HEK293 (cell line): ENCODE data around the gene GUSB.
"Not testable (repeated sequence)": the region's sequence is repeated elsewhere in the genome, so short reads cannot be mapped to it uniquely, and the experiment has no call there.

Experiments
- CTCF ChIA-PET: fragments of 350-600 bp; formaldehyde crosslinking; extraction: SDS; loops from one replicate; lab custom pipeline; 2021; ENCODE audit warnings: antibody characterized with exemption; lab: Yijun Ruan, JAX
- POLR2A ChIA-PET: fragments of 300-600 bp; formaldehyde crosslinking; extraction: SDS; loops from one replicate; lab custom pipeline; 2020; ENCODE audit warnings: antibody characterized with exemption, inconsistent platforms; lab: Yijun Ruan, JAX
- H3K27ac ChIP-seq: fragments of 200-500 bp; sonication (Bioruptor generic); 2 replicates; pipeline ENCODE4 v1.5.1; 2014; ENCODE audit warnings: low read depth, low read length, control low read depth, inconsistent platforms; ENCODE audit errors: extremely low read depth
- H3K36me3 ChIP-seq, 2 experiments: fragments of 200-500 bp in 1 of 2; sonication (Bioruptor generic) in 1 of 2; 1 replicate in 1 of 2; 2 replicates in 1 of 2; pipeline ENCODE4 v1.5.1; 2014 to 2017; ENCODE audit warnings: inconsistent platforms in 2 of 2, low read length in 2 of 2; ENCODE audit not compliant: control insufficient read depth in 2 of 2, insufficient read depth in 1 of 2
- H3K4me1 ChIP-seq: fragments of 200-500 bp; sonication (Bioruptor generic); 2 replicates; pipeline ENCODE4 v1.5.1; 2014; ENCODE audit warnings: mild to moderate bottlenecking, low read length, inconsistent platforms; ENCODE audit not compliant: control insufficient read depth, insufficient read depth
- H3K4me3 ChIP-seq: 2 replicates; pipeline ENCODE4 v1.5.1; 2011; ENCODE audit warnings: low read depth, mild to moderate bottlenecking, control low read depth, low read length, moderate library complexity
- H3K9me3 ChIP-seq: fragments of 200-500 bp; sonication (Bioruptor generic); 2 replicates; pipeline ENCODE4 v1.5.1; 2014; ENCODE audit warnings: low read depth, low read length, inconsistent platforms; ENCODE audit not compliant: control insufficient read depth, insufficient read depth
- HOXA7 ChIP-seq: sonication (generic); formaldehyde crosslinking; IDR thresholded peaks from 2 replicates; pipeline ENCODE4 v1.8.1; 2022; ENCODE audit warnings: missing genetic modification reagents, borderline replicate concordance
- HOXC10 ChIP-seq: sonication (generic); formaldehyde crosslinking; IDR thresholded peaks from 2 replicates; pipeline ENCODE4 v1.8.1; 2023; ENCODE audit warnings: mild to moderate bottlenecking, missing genetic modification reagents
- MZF1 ChIP-seq: fragments of 450-650 bp; formaldehyde crosslinking; IDR thresholded peaks from 2 replicates; pipeline ENCODE4 v1.5.1; 2017; ENCODE audit warnings: missing biosample characterization, missing genetic modification characterization, borderline replicate concordance
- PBX3 ChIP-seq: sonication (generic); formaldehyde crosslinking; IDR thresholded peaks from 2 replicates; pipeline ENCODE4 v1.8.1; 2022; ENCODE audit warnings: mild to moderate bottlenecking, moderate library complexity, missing genetic modification reagents
- SP7 ChIP-seq: fragments of 450-650 bp; formaldehyde crosslinking; IDR thresholded peaks from 2 replicates; pipeline ENCODE4 v1.5.1; 2016; ENCODE audit warnings: missing biosample characterization, missing genetic modification characterization
- ZNF114 ChIP-seq: fragments of 450-650 bp; formaldehyde crosslinking; IDR thresholded peaks from 2 replicates; pipeline ENCODE4 v1.5.0; 2017; ENCODE audit warnings: missing biosample characterization, missing genetic modification characterization
- ZNF121 ChIP-seq: fragments of 450-650 bp; formaldehyde crosslinking; IDR thresholded peaks from 2 replicates; pipeline ENCODE4 v1.5.1; 2016; ENCODE audit warnings: missing biosample characterization, missing genetic modification characterization
- ZNF214 ChIP-seq: fragments of 450-650 bp; formaldehyde crosslinking; IDR thresholded peaks from 2 replicates; pipeline ENCODE4 v1.5.1; 2017; ENCODE audit warnings: missing biosample characterization, mild to moderate bottlenecking, missing genetic modification characterization, borderline replicate concordance
- ZNF341 ChIP-seq: fragments of 450-650 bp; formaldehyde crosslinking; IDR thresholded peaks from 2 replicates; pipeline ENCODE4; 2016; ENCODE audit warnings: low read depth, missing biosample characterization, missing genetic modification characterization
- ZNF530 ChIP-seq: fragments of 450-650 bp; formaldehyde crosslinking; IDR thresholded peaks from 2 replicates; pipeline ENCODE4 v1.5.1; 2016; ENCODE audit warnings: low read depth, missing biosample characterization, missing genetic modification characterization
- ZNF610 ChIP-seq: fragments of 450-650 bp; formaldehyde crosslinking; IDR thresholded peaks from 2 replicates; pipeline ENCODE4 v1.5.1; 2016; ENCODE audit warnings: missing biosample characterization, missing genetic modification characterization, borderline replicate concordance
- ZNF621 ChIP-seq: fragments of 450-650 bp; formaldehyde crosslinking; IDR thresholded peaks from 2 replicates; pipeline ENCODE4 v1.5.1; 2017; ENCODE audit warnings: missing biosample characterization, missing genetic modification characterization
- ZNF654 ChIP-seq: fragments of 450-650 bp; formaldehyde crosslinking; IDR thresholded peaks from 2 replicates; pipeline ENCODE4 v1.5.1; 2016; ENCODE audit warnings: low read depth, missing biosample characterization, missing genetic modification characterization
- ZNF670 ChIP-seq: fragments of 450-650 bp; formaldehyde crosslinking; IDR thresholded peaks from 2 replicates; pipeline ENCODE4 v1.5.1; 2016; ENCODE audit warnings: missing biosample characterization, missing genetic modification characterization, low read depth
- TF ChIP-seq, protein P1 (sequence below): fragments of 450-650 bp; formaldehyde crosslinking; IDR thresholded peaks from 2 replicates; pipeline ENCODE4; 2016; ENCODE audit warnings: missing biosample characterization, missing genetic modification characterization
- TF ChIP-seq, protein P2 (sequence below): fragments of 450-650 bp; formaldehyde crosslinking; IDR thresholded peaks from 2 replicates; pipeline ENCODE4 v1.5.1; 2016; ENCODE audit warnings: missing biosample characterization, missing genetic modification characterization
- TF ChIP-seq, protein P3 (sequence below): fragments of 450-650 bp; formaldehyde crosslinking; IDR thresholded peaks from 2 replicates; pipeline ENCODE4 v1.5.1; 2016; ENCODE audit warnings: missing biosample characterization, missing genetic modification characterization

Gene GUSB

DNA sequence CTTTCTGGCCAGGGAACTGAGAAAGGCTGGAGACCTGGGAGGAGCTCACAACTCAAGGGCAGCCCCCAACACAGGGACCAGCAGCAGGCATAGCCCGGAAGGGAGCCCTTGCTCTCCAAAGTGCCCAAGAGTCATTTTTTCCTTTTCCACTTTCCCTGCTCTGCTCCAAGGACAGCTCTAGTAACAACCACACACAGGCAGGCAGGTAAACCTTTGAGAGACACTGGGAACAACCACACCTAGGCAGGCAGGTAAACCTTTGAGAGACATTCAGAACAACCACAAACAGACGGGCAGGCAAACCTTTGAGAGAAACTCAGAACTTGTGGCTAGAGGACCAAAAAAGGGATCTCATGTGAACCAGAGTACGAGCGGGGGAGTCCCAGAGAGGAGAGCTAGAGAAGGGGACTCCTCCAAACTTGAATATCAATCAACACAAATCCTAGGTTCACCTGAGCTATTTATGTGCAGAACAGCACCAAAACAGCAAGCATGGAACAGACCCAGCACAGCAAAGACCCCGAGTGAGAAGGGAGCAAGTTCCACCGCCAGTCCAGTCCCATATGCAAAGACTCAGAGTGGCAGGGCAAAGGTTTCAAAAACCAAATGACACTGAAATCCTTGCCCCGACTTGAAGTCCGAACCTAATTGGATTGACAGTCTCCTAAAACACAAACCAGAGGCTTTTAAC, 33.6 kb upstream of the GUSB start (continued):
- TF ChIP-seq, protein P1, sequence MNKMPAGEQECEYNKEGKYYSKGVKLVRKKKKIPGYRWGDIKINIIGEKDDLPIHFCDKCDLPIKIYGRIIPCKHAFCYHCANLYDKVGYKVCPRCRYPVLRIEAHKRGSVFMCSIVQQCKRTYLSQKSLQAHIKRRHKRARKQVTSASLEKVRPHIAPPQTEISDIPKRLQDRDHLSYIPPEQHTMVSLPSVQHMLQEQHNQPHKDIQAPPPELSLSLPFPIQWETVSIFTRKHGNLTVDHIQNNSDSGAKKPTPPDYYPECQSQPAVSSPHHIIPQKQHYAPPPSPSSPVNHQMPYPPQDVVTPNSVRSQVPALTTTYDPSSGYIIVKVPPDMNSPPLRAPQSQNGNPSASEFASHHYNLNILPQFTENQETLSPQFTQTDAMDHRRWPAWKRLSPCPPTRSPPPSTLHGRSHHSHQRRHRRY (tag by site-specific recombination) = no peak
- TF ChIP-seq MZF1 (tag by site-specific recombination) (no peak), SP7 (no peak), ZNF341 (tag by site-specific recombination) (no peak), ZNF214 (tag by site-specific recombination) (no peak), ZNF114 (tag by site-specific recombination) (no peak), ZNF610 (tag by site-specific recombination) (no peak)

DNA sequence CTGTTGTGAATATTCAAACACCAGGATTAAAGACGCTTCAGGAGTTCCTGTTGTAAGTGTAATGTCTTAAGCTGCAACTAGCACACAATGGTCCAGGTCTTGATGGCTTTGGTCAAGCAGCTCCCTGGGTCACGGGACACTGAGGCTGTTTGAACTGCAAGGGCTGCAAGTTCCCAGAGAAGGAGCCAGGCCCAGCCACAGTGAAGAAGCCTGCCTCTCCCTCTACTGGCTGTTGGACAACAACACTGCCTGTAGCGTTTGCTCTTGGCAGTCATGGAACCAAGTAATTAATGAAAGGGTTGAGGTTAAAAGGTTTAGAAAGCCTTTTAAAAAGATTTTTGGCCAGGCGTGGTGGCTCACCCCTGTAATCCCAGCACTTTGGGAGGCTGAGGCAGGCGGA, 31.9 kb upstream of the GUSB start:
- H3K36me3 ChIP-seq = no peaks in the 10 kb centered on the region
- no peaks in the 10 kb centered on the region for H3K4me1 ChIP-seq
- POLR2A ChIA-PET = interaction anchor here (0.5 kb wide), 1 partner anchor 55 kb away, joined by 4 read pairs; no protein-coding TSS in a partner anchor
- H3K4me3 ChIP-seq = no peak overlapping the region
- TF ChIP-seq HOXC10 (CRISPR knock-in tag) (no peak), MZF1 (tag by site-specific recombination) (no peak), ZNF654 (peak; percentile 45; the same call in 1 of the 2 replicates), HOXA7 (CRISPR knock-in tag) (no peak), ZNF621 (tag by site-specific recombination) (no peak)
- TF ChIP-seq, protein P2, sequence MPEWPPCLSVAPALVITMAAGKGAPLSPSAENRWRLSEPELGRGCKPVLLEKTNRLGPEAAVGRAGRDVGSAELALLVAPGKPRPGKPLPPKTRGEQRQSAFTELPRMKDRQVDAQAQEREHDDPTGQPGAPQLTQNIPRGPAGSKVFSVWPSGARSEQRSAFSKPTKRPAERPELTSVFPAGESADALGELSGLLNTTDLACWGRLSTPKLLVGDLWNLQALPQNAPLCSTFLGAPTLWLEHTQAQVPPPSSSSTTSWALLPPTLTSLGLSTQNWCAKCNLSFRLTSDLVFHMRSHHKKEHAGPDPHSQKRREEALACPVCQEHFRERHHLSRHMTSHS = no peak
- no peak overlapping the region for H3K27ac ChIP-seq
- H3K9me3 ChIP-seq = no peaks in the 10 kb centered on the region
- CTCF ChIA-PET = interaction anchor here (0.5 to 0.6 kb wide), 4 partner anchors 42 to 1063 kb away, joined by 3 read pairs; no protein-coding TSS in a partner anchor

- no peaks in the 10 kb centered on the region for H3K4me1 ChIP-seq
- no peak overlapping the region for H3K4me3 ChIP-seq
- TF ChIP-seq ZNF530 (tag by site-specific recombination) = no peak
- no peak for TF ChIP-seq ZNF121 (tag by site-specific recombination)
- TF ChIP-seq PBX3 (CRISPR knock-in tag) = no peak
- TF ChIP-seq, protein P3, sequence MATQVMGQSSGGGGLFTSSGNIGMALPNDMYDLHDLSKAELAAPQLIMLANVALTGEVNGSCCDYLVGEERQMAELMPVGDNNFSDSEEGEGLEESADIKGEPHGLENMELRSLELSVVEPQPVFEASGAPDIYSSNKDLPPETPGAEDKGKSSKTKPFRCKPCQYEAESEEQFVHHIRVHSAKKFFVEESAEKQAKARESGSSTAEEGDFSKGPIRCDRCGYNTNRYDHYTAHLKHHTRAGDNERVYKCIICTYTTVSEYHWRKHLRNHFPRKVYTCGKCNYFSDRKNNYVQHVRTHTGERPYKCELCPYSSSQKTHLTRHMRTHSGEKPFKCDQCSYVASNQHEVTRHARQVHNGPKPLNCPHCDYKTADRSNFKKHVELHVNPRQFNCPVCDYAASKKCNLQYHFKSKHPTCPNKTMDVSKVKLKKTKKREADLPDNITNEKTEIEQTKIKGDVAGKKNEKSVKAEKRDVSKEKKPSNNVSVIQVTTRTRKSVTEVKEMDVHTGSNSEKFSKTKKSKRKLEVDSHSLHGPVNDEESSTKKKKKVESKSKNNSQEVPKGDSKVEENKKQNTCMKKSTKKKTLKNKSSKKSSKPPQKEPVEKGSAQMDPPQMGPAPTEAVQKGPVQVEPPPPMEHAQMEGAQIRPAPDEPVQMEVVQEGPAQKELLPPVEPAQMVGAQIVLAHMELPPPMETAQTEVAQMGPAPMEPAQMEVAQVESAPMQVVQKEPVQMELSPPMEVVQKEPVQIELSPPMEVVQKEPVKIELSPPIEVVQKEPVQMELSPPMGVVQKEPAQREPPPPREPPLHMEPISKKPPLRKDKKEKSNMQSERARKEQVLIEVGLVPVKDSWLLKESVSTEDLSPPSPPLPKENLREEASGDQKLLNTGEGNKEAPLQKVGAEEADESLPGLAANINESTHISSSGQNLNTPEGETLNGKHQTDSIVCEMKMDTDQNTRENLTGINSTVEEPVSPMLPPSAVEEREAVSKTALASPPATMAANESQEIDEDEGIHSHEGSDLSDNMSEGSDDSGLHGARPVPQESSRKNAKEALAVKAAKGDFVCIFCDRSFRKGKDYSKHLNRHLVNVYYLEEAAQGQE (tag by site-specific recombination) = no peak
- TF ChIP-seq ZNF670 (tag by site-specific recombination) = no peak
- H3K27ac ChIP-seq = no peak overlapping the region
- no peaks in the 10 kb centered on the region for H3K9me3 ChIP-seq
- H3K36me3 ChIP-seq = no peaks in the 10 kb centered on the region
- ChIA-PET POLR2A (no interaction called here), CTCF (no interaction called here)
Observed at GRCh38 chr7:66007232-66007631, 25.2 kb upstream of the GUSB start.

DNA sequence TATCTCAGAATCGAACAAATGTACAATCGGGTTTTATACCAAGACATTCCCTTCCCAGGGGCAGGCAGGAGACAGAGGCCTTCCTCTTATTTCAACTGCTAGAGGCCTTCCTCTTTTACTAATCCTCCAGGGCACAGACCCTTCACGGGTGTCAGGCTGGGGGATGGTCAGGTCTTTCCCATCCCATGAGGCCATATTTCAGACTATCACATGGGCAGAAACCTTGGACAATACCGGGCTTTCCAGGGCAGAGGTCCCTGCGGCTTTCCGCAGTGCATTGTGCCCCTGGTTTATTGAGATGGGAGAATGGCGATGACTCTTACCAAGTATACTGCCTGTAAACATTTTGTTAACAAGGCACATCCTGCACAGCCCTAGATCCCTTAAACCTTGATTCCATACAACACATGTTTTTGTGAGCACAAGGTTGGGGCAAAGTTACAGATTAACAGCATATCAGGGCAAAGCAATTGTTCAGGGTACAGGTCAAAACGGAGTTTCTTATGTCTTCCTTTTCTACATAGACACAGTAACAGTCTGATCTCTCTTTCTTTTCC, 23.2 kb upstream of the GUSB start:
- H3K36me3 ChIP-seq, H3K4me3 ChIP-seq, H3K9me3 ChIP-seq, POLR2A ChIA-PET, H3K4me1 ChIP-seq, H3K27ac ChIP-seq: not testable (repeated sequence)
- CTCF ChIA-PET = interaction anchor here (0.7 kb wide), 1 partner anchor 1460 kb away, joined by 3 read pairs; no protein-coding TSS in a partner anchor

DNA sequence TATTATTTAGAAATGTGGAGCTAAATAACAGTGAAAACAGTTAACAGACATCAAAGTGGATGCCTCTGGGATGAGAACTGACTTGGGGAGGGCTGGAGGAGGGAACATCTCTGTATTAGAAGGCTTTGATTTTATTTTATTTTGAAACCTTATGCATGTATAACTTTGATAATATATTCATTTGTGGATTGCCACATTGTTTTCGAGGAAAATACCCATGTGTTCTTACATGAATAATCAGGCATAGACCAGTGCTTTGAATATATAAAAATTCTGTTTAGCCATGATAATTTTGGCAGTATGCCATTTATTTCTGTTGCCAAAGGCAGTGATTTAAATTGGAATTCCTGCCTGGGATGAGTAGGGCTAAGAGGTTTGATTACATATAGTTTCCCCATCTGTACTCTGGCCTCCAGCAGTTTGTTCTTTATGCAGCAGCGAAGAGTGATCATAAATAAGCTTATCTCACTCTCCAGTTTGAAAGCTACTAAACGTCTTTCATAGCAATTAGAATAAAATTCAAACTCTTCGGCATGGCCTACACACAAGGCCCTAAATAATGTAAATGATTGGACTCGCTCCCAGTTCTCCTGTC, 18.9 kb upstream of the GUSB start:
- H3K36me3 ChIP-seq, H3K9me3 ChIP-seq, H3K4me1 ChIP-seq, H3K4me3 ChIP-seq, H3K27ac ChIP-seq, POLR2A ChIA-PET: not testable (repeated sequence)
- CTCF ChIA-PET = interaction anchor here (1.6 kb wide), 1 partner anchor 12 kb away, joined by 4 read pairs; no protein-coding TSS in a partner anchor
